H9 (cell line): ENCODE measurements around the gene HGF. TPM values are rescaled to one million over a fixed set of nuclear protein-coding genes. Genes with fewer than 3 reads are reported as not detected.
"Not testable (repeated sequence)": the region's sequence is repeated elsewhere in the genome, so short reads cannot be mapped to it uniquely, and the experiment has no call there.

ENCODE experiments used
- DNase-seq: peaks from one replicate; pipeline ENCODE4 v3.0.0-alpha.2; 2017
- H2AFZ ChIP-seq: one replicate; pipeline ENCODE4 v1.6.1; 2013; ENCODE audit warnings: mild to moderate bottlenecking, low read length, control low read depth, moderate library complexity
- H2AK5ac ChIP-seq: 2 replicates; pipeline ENCODE4 v1.6.1; 2013; ENCODE audit warnings: low read length, control low read depth, mixed read lengths; ENCODE audit not compliant: insufficient read length
- H2BK120ac ChIP-seq: one replicate; pipeline ENCODE4 v1.6.1; 2013; ENCODE audit warnings: low read depth, mild to moderate bottlenecking, low read length, control low read depth, inconsistent platforms; ENCODE audit not compliant: poor library complexity, severe bottlenecking
- H2BK12ac ChIP-seq: 2 replicates; pipeline ENCODE4 v1.6.1; 2013; ENCODE audit warnings: low read length, control low read depth, mixed read lengths, low read depth; ENCODE audit not compliant: insufficient read length
- H2BK15ac ChIP-seq: 2 replicates; pipeline ENCODE4 v1.6.1; 2013; ENCODE audit warnings: low read depth, low read length, control low read depth
- H2BK20ac ChIP-seq: one replicate; pipeline ENCODE4 v1.6.1; 2013; ENCODE audit warnings: low read depth, mild to moderate bottlenecking, low read length, control low read depth, inconsistent platforms; ENCODE audit not compliant: poor library complexity, severe bottlenecking
- H2BK5ac ChIP-seq: 2 replicates; pipeline ENCODE4 v1.6.1; 2013; ENCODE audit warnings: low read length, control low read depth, mixed read lengths; ENCODE audit not compliant: insufficient read length
- H3K14ac ChIP-seq: 2 replicates; pipeline ENCODE4 v1.6.1; 2013; ENCODE audit warnings: low read length, control low read depth; ENCODE audit not compliant: insufficient read depth
- H3K18ac ChIP-seq: 2 replicates; pipeline ENCODE4 v1.6.1; 2013; ENCODE audit warnings: low read depth, mild to moderate bottlenecking, mixed read lengths, low read length, control low read depth; ENCODE audit not compliant: insufficient read length
- H3K23ac ChIP-seq: 2 replicates; pipeline ENCODE4 v1.6.1; 2013; ENCODE audit warnings: low read length, control low read depth, mixed read lengths, low read depth; ENCODE audit not compliant: insufficient read length
- H3K23me2 ChIP-seq: 2 replicates; pipeline ENCODE4 v1.6.1; 2013; ENCODE audit warnings: low read depth, mild to moderate bottlenecking, mixed read lengths, low read length, control low read depth; ENCODE audit not compliant: insufficient read length, poor library complexity, severe bottlenecking
- H3K27ac ChIP-seq: 2 replicates; pipeline ENCODE4 v1.5.1; 2013; ENCODE audit warnings: low read length, control low read depth, mixed read lengths, low read depth; ENCODE audit not compliant: insufficient read length
- H3K27me3 ChIP-seq: 2 replicates; pipeline ENCODE4 v1.6.1; 2013; ENCODE audit warnings: low read length, control low read depth, inconsistent platforms; ENCODE audit not compliant: insufficient read depth
- H3K4ac ChIP-seq: 2 replicates; pipeline ENCODE4 v1.6.1; 2013; ENCODE audit warnings: low read depth, mild to moderate bottlenecking, control low read depth, inconsistent platforms, low read length, moderate library complexity
- H3K4me1 ChIP-seq: 2 replicates; pipeline ENCODE4 v1.6.1; 2013; ENCODE audit warnings: low read length, control low read depth, inconsistent platforms; ENCODE audit not compliant: insufficient read depth
- H3K4me2 ChIP-seq: 2 replicates; pipeline ENCODE4 v1.6.1; 2013; ENCODE audit warnings: low read length, control low read depth, mixed read lengths; ENCODE audit not compliant: insufficient read length, insufficient read depth
- H3K56ac ChIP-seq: 2 replicates; pipeline ENCODE4 v1.6.1; 2013; ENCODE audit warnings: low read depth, mild to moderate bottlenecking, mixed read lengths, low read length, control low read depth; ENCODE audit not compliant: insufficient read length
- H3K79me1 ChIP-seq: 2 replicates; pipeline ENCODE4 v1.6.1; 2013; ENCODE audit warnings: low read depth, mild to moderate bottlenecking, moderate library complexity, low read length, control low read depth, inconsistent platforms; ENCODE audit not compliant: insufficient read depth, poor library complexity, severe bottlenecking
- H3K79me2 ChIP-seq: 2 replicates; pipeline ENCODE4 v1.6.1; 2013; ENCODE audit warnings: low read length, control low read depth, inconsistent platforms; ENCODE audit not compliant: insufficient read depth
- H3K9ac ChIP-seq: 2 replicates; pipeline ENCODE4 v1.6.1; 2013; ENCODE audit warnings: low read length, control low read depth, mixed read lengths; ENCODE audit not compliant: insufficient read length; ENCODE audit errors: extremely low read depth
- H3K9me3 ChIP-seq: one replicate; pipeline ENCODE4 v1.6.1; 2013; ENCODE audit warnings: low read depth, low read length, inconsistent platforms; ENCODE audit not compliant: control insufficient read depth
- H3T11ph ChIP-seq: one replicate; pipeline ENCODE4 v1.6.1; 2013; ENCODE audit warnings: mild to moderate bottlenecking, low read length, control low read depth, inconsistent platforms
- H4K20me1 ChIP-seq: one replicate; pipeline ENCODE4 v1.6.1; 2013; ENCODE audit not compliant: control insufficient read depth, insufficient read length, insufficient read depth
- H4K5ac ChIP-seq: 2 replicates; pipeline ENCODE4 v1.6.1; 2013; ENCODE audit warnings: low read depth, mild to moderate bottlenecking, mixed read lengths, low read length, control low read depth; ENCODE audit not compliant: insufficient read length
- H4K8ac ChIP-seq: replicated peaks from 2 replicates; pipeline ENCODE4 v1.6.1; 2013; ENCODE audit warnings: low read length, control low read depth, mixed read lengths, low read depth; ENCODE audit not compliant: insufficient read length
- H4K91ac ChIP-seq: 2 replicates; pipeline ENCODE4 v1.6.1; 2013; ENCODE audit warnings: low read depth, mild to moderate bottlenecking, moderate library complexity, mixed read lengths, low read length, control low read depth; ENCODE audit not compliant: insufficient read length
- H3K27ac Mint-ChIP-seq, 3 experiments: 2 replicates in 2 of 3; 3 replicates in 1 of 3; pipeline ENCODE4 v1.8.0; 2020 to 2021; ENCODE audit warnings: mixed read lengths in 3 of 3, mild to moderate bottlenecking in 1 of 3, moderate library complexity in 1 of 3
- H3K27me3 Mint-ChIP-seq: 2 replicates; pipeline ENCODE4 v1.8.0; 2021; ENCODE audit warnings: low read depth, mild to moderate bottlenecking, moderate library complexity, mixed read lengths
- H3K36me3 Mint-ChIP-seq, 3 experiments: 2 replicates in 2 of 3; 3 replicates in 1 of 3; pipeline ENCODE4 v1.8.0; 2020 to 2021; ENCODE audit warnings: low read depth in 3 of 3, mixed read lengths in 3 of 3; ENCODE audit not compliant: insufficient read depth in 1 of 3
- H3K4me1 Mint-ChIP-seq, 2 experiments: 2 replicates each; pipeline ENCODE4 v1.8.0; 2020; ENCODE audit warnings: mixed read lengths in 2 of 2
- H3K4me3 Mint-ChIP-seq, 2 experiments: 2 replicates in 1 of 2; 3 replicates in 1 of 2; pipeline ENCODE4 v1.8.0; 2020 to 2021; ENCODE audit warnings: mild to moderate bottlenecking in 2 of 2, mixed read lengths in 2 of 2, moderate library complexity in 1 of 2
- H3K9me3 Mint-ChIP-seq, 2 experiments: 2 replicates in 1 of 2; 3 replicates in 1 of 2; pipeline ENCODE4 v1.8.0; 2020; ENCODE audit warnings: mild to moderate bottlenecking in 2 of 2, mixed read lengths in 2 of 2, moderate library complexity in 1 of 2
- WGBS: extraction: QIAGEN DNeasy Blood & Tissue Kit; methylation state at CpG from one replicate; pipeline ENCODE4 v1.1.7; 2013; ENCODE audit warnings: missing lambda C conversion rate, low lambda C conversion rate, mixed read lengths; ENCODE audit not compliant: insufficient read length; ENCODE audit errors: extremely low coverage; 5-methylcytosine and 5-hydroxymethylcytosine counted together
- total RNA-seq: library from RNA; stranded (reverse); gene quantifications from 2 replicates; pipeline ENCODE4 v1.2.1, GENCODE V29; 2021
- TF ChIP-seq, protein P1 (sequence below): fragments of 200-600 bp; sonication (generic); conservative IDR thresholded peaks from 3 replicates; pipeline ENCODE4 v1.8.0; 2021; ENCODE audit warnings: antibody characterized with exemption, mild to moderate bottlenecking

Gene HGF
- total RNA-seq, 1 experiment from 2014 or later, result 0.15 TPM

GRCh38 chr7:81816312-81816711 is 46.5 kb upstream of the HGF start:
- no peaks in the 10 kb centered on the region for H3K4me1 ChIP-seq
- Mint-ChIP-seq H3K27me3 (no peaks in the 10 kb centered on the region), H3K4me3 (no peak overlapping the region), H3K27ac (no peak overlapping the region), H3K9me3 (no peaks in the 10 kb centered on the region), H3K36me3 (no peaks in the 10 kb centered on the region), H3K4me1 (no peaks in the 10 kb centered on the region)
- H3K23ac ChIP-seq, result no peak overlapping the region
- no peak overlapping the region for H3K9ac ChIP-seq
- H3K18ac ChIP-seq, result no peak overlapping the region
- no peak overlapping the region for H2BK120ac ChIP-seq
- no peak overlapping the region for H2AFZ ChIP-seq
- no peak overlapping the region for H2AK5ac ChIP-seq
- TF ChIP-seq, protein P1, sequence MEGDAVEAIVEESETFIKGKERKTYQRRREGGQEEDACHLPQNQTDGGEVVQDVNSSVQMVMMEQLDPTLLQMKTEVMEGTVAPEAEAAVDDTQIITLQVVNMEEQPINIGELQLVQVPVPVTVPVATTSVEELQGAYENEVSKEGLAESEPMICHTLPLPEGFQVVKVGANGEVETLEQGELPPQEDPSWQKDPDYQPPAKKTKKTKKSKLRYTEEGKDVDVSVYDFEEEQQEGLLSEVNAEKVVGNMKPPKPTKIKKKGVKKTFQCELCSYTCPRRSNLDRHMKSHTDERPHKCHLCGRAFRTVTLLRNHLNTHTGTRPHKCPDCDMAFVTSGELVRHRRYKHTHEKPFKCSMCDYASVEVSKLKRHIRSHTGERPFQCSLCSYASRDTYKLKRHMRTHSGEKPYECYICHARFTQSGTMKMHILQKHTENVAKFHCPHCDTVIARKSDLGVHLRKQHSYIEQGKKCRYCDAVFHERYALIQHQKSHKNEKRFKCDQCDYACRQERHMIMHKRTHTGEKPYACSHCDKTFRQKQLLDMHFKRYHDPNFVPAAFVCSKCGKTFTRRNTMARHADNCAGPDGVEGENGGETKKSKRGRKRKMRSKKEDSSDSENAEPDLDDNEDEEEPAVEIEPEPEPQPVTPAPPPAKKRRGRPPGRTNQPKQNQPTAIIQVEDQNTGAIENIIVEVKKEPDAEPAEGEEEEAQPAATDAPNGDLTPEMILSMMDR, result no peak
- DNase-seq, result no peak
- no peak overlapping the region for H3K56ac ChIP-seq
- no peak overlapping the region for H3K14ac ChIP-seq
- H2BK5ac ChIP-seq, result no peak overlapping the region
- no peak overlapping the region for H2BK15ac ChIP-seq
- no peaks in the 10 kb centered on the region for H3K27me3 ChIP-seq
- no peak overlapping the region for H3K4me2 ChIP-seq
- H4K91ac ChIP-seq, result no peak overlapping the region
- WGBS, result no CpG with 5 or more reads among the region's 3 CpGs
- H3K79me2 ChIP-seq, result no peaks in the 10 kb centered on the region
- H3K4ac ChIP-seq, result no peak overlapping the region
- no peaks in the 10 kb centered on the region for H3K79me1 ChIP-seq
- H4K8ac ChIP-seq, result no peak overlapping the region
- H4K20me1 ChIP-seq, result no peaks in the 10 kb centered on the region
- H2BK20ac ChIP-seq, result no peak overlapping the region
- H3K9me3 ChIP-seq, result no peaks in the 10 kb centered on the region
- H3K23me2 ChIP-seq, result no peaks in the 10 kb centered on the region
- H4K5ac ChIP-seq, result no peak overlapping the region
- H2BK12ac ChIP-seq, result no peak overlapping the region
- no peak overlapping the region for H3K27ac ChIP-seq
- H3T11ph ChIP-seq, result no peak overlapping the region

- H3K23ac ChIP-seq, H3K27me3 ChIP-seq, H2BK120ac ChIP-seq, DNase-seq, H3K4me1 Mint-ChIP-seq, H3K9me3 ChIP-seq, H3K4ac ChIP-seq, H3K23me2 ChIP-seq, H3K27ac ChIP-seq, H2AFZ ChIP-seq, H3K18ac ChIP-seq, H3K14ac ChIP-seq, H3K27me3 Mint-ChIP-seq, H3K36me3 Mint-ChIP-seq, H3T11ph ChIP-seq, H3K9ac ChIP-seq, H3K4me2 ChIP-seq, H3K4me3 Mint-ChIP-seq, H2BK15ac ChIP-seq, H3K4me1 ChIP-seq, H3K9me3 Mint-ChIP-seq, H3K79me2 ChIP-seq, H3K79me1 ChIP-seq, H4K5ac ChIP-seq, H2BK12ac ChIP-seq, H3K27ac Mint-ChIP-seq, H2BK5ac ChIP-seq, H4K8ac ChIP-seq, H4K20me1 ChIP-seq, H2BK20ac ChIP-seq, H4K91ac ChIP-seq, H2AK5ac ChIP-seq, H3K56ac ChIP-seq: not testable (repeated sequence)
- no CpG with 5 or more reads among the region's 3 CpGs for WGBS
Measured at GRCh38 chr7:81812866-81813476, 43.1 kb upstream of the HGF start.
